HG03457 (cell line): ENCODE measurements around the gene AKT1.

Experiments
- ATAC-seq: cut with Tn5 transposase; IDR thresholded peaks from one replicate; pipeline ENCODE4 v1.9.1; 2021; ENCODE audit warnings: moderate number of reproducible peaks; ENCODE audit not compliant: unreplicated experiment

The AKT1 gene

GRCh38 chr14:104800015-104800770 is 4.6 kb upstream of the AKT1 start:
- no peak for ATAC-seq

- ATAC-seq: no peak
Measured at GRCh38 chr14:104799244-104800014, 3.9 kb upstream of the AKT1 start.

- no peak for ATAC-seq
Measured at GRCh38 chr14:104798300-104799243, 3.0 kb upstream of the AKT1 start.

GRCh38 chr14:104797115-104798044 is 1.8 kb upstream of the AKT1 start:
- no peak for ATAC-seq

GRCh38 chr14:104796687-104797081 is 1.1 kb upstream of the AKT1 start:
- no peak for ATAC-seq

- ATAC-seq: no peak
Measured at GRCh38 chr14:104795781-104796686, 486 bp upstream of the AKT1 start.

GRCh38 chr14:104794631-104794992 is 936 bp downstream of the AKT1 start:
- no peak for ATAC-seq

- no peak for ATAC-seq
Measured at GRCh38 chr14:104794099-104794498, 1.4 kb downstream of the AKT1 start.

- ATAC-seq: no peak
Measured at GRCh38 chr14:104793703-104793959, 1.9 kb downstream of the AKT1 start.

GRCh38 chr14:104792945-104793702 is 2.4 kb downstream of the AKT1 start:
- no peak for ATAC-seq

- ATAC-seq: no peak
Measured at GRCh38 chr14:104792101-104792884, 3.3 kb downstream of the AKT1 start.

- no peak for ATAC-seq
Measured at GRCh38 chr14:104791425-104791824, 4.1 kb downstream of the AKT1 start.

GRCh38 chr14:104789752-104790743 is 5.5 kb downstream of the AKT1 start:
- ATAC-seq: no peak

GRCh38 chr14:104788873-104789663 is 6.5 kb downstream of the AKT1 start:
- no peak for ATAC-seq

GRCh38 chr14:104788161-104788818 is 7.3 kb downstream of the AKT1 start:
- ATAC-seq: no peak
